Mesenchymal stem cell (in vitro differentiated cells and primary cell): ENCODE data around the gene MS4A5.

Source experiments
- DNase-seq: peaks from one replicate; pipeline ENCODE4 v3.0.0-alpha.2; 2013
- H2AFZ ChIP-seq: one replicate; pipeline ENCODE4 v1.6.1; 2013; ENCODE audit warnings: low read depth, mild to moderate bottlenecking, control low read depth, inconsistent platforms, low read length, moderate library complexity
- H2AK5ac ChIP-seq: 2 replicates; pipeline ENCODE4 v1.6.1; 2013; ENCODE audit warnings: low read length, moderate library complexity, mild to moderate bottlenecking, inconsistent platforms; ENCODE audit not compliant: severe bottlenecking
- H2BK120ac ChIP-seq: one replicate; pipeline ENCODE4 v1.6.1; 2013; ENCODE audit warnings: low read depth, mild to moderate bottlenecking, inconsistent platforms, low read length, moderate library complexity
- H2BK12ac ChIP-seq, 2 experiments: one replicate each; pipeline ENCODE4 v1.6.1; 2013; ENCODE audit warnings: inconsistent platforms in 2 of 2, low read length in 2 of 2, mild to moderate bottlenecking in 2 of 2, moderate library complexity in 2 of 2, control low read depth in 1 of 2
- H2BK15ac ChIP-seq: one replicate; pipeline ENCODE4 v1.6.1; 2013; ENCODE audit warnings: mild to moderate bottlenecking, low read depth, inconsistent platforms; ENCODE audit not compliant: poor library complexity, severe bottlenecking
- H2BK5ac ChIP-seq: 2 replicates; pipeline ENCODE4 v1.6.1; 2013; ENCODE audit warnings: low read depth, mild to moderate bottlenecking, low read length, control low read depth, inconsistent platforms; ENCODE audit not compliant: poor library complexity, severe bottlenecking
- H3K14ac ChIP-seq, 2 experiments: one replicate each; pipeline ENCODE4 v1.6.1; 2013; ENCODE audit warnings: inconsistent platforms in 2 of 2, low read length in 2 of 2, control low read depth in 1 of 2, mild to moderate bottlenecking in 1 of 2, moderate library complexity in 1 of 2
- H3K18ac ChIP-seq, 2 experiments: one replicate each; pipeline ENCODE4 v1.6.1; 2013; ENCODE audit warnings: inconsistent platforms in 2 of 2, low read length in 2 of 2, control low read depth in 1 of 2, low read depth in 1 of 2, mild to moderate bottlenecking in 1 of 2
- H3K23ac ChIP-seq, 2 experiments: one replicate each; pipeline ENCODE4 v1.6.1; 2013; ENCODE audit warnings: inconsistent platforms in 2 of 2, low read length in 2 of 2, mild to moderate bottlenecking in 2 of 2, moderate library complexity in 2 of 2, control low read depth in 1 of 2
- H3K27ac ChIP-seq: 2 replicates; pipeline ENCODE4 v1.5.1; 2013; ENCODE audit warnings: mild to moderate bottlenecking, moderate library complexity, low read length, control low read depth, inconsistent platforms; ENCODE audit not compliant: poor library complexity, severe bottlenecking
- H3K27me3 ChIP-seq, 2 experiments: 2 replicates each; pipeline versions ENCODE4 v1.6.1 to v1.7.0; 2013; ENCODE audit warnings: low read length in 2 of 2, mild to moderate bottlenecking in 2 of 2, moderate library complexity in 2 of 2, control low read depth in 1 of 2, inconsistent platforms in 1 of 2; ENCODE audit not compliant: control insufficient read depth in 1 of 2, insufficient read depth in 1 of 2
- H3K36me3 ChIP-seq, 2 experiments: 2 replicates each; pipeline versions ENCODE4 v1.6.1 to v1.7.0; 2013; ENCODE audit warnings: low read length in 2 of 2, control low read depth in 1 of 2, inconsistent platforms in 1 of 2, low read depth in 1 of 2, mild to moderate bottlenecking in 1 of 2; ENCODE audit not compliant: insufficient read depth in 2 of 2, control insufficient read depth in 1 of 2
- H3K4ac ChIP-seq, 2 experiments: one replicate each; pipeline ENCODE4 v1.6.1; 2013; ENCODE audit warnings: inconsistent platforms in 2 of 2, low read length in 2 of 2, mild to moderate bottlenecking in 2 of 2, moderate library complexity in 2 of 2, control low read depth in 1 of 2, low read depth in 1 of 2
- H3K4me1 ChIP-seq: 2 replicates; pipeline ENCODE4 v1.6.1; 2013; ENCODE audit warnings: low read depth, low read length, control low read depth; ENCODE audit not compliant: control insufficient read depth, insufficient read depth
- H3K4me2 ChIP-seq: 2 replicates; pipeline ENCODE4 v1.6.1; 2013; ENCODE audit warnings: low read length, mild to moderate bottlenecking, inconsistent platforms; ENCODE audit not compliant: poor library complexity, severe bottlenecking
- H3K4me3 ChIP-seq, 2 experiments: 2 replicates each; pipeline versions ENCODE4 v1.5.1 to v1.7.0; 2013; ENCODE audit warnings: low read length in 2 of 2, mild to moderate bottlenecking in 2 of 2, control low read depth in 1 of 2, low read depth in 1 of 2; ENCODE audit not compliant: insufficient read depth in 1 of 2
- H3K79me1 ChIP-seq: replicated peaks from 2 replicates; pipeline ENCODE4 v1.6.1; 2013; ENCODE audit warnings: mild to moderate bottlenecking, control low read depth, low read length, inconsistent platforms; ENCODE audit not compliant: poor library complexity, severe bottlenecking
- H3K9ac ChIP-seq: 2 replicates; pipeline ENCODE4 v1.7.0; 2013; ENCODE audit warnings: mild to moderate bottlenecking, low read length, moderate library complexity
- H3K9me3 ChIP-seq: 2 replicates; pipeline ENCODE4 v1.7.0; 2013; ENCODE audit warnings: mild to moderate bottlenecking, low read length; ENCODE audit not compliant: control insufficient read depth
- H4K8ac ChIP-seq: one replicate; pipeline ENCODE4 v1.6.1; 2013; ENCODE audit warnings: inconsistent platforms, mild to moderate bottlenecking, low read length, moderate library complexity
- H4K91ac ChIP-seq: one replicate; pipeline ENCODE4 v1.6.1; 2013; ENCODE audit warnings: mild to moderate bottlenecking, low read length, inconsistent platforms
- WGBS: methylation state at CpG from one replicate; pipeline ENCODE4 v1.1.7; 2013; ENCODE audit warnings: mixed read lengths; 5-methylcytosine and 5-hydroxymethylcytosine counted together

The MS4A5 gene

GRCh38 chr11:60393016-60393415 lies 36.4 kb upstream of the MS4A5 start:
- Histone ChIP-seq H3K9ac (no peak overlapping the region), H2BK120ac (no peak overlapping the region), H3K4me2 (no peak overlapping the region), H3K4me3 (no peak overlapping the region), H3K4ac (no peak overlapping the region), H4K91ac (no peak overlapping the region), H2BK12ac (no peak overlapping the region), H2BK5ac (no peak overlapping the region), H2AK5ac (no peak overlapping the region), H3K18ac (no peak overlapping the region), H3K27me3 (no peaks in the 10 kb centered on the region), H4K8ac (no peak overlapping the region), H3K14ac (no peak overlapping the region), H2AFZ (no peak overlapping the region), H3K79me1 (no peaks in the 10 kb centered on the region), H3K9me3 (no peaks in the 10 kb centered on the region), H3K27ac (no peak overlapping the region), H3K23ac (no peak overlapping the region), H2BK15ac (no peak overlapping the region), H3K4me1 (no peaks in the 10 kb centered on the region), H3K36me3 (no peaks in the 10 kb centered on the region)
- 86% methylated on average over 1 of the region's 5 CpGs for WGBS
- no peak for DNase-seq

- no peak overlapping the region for H3K14ac ChIP-seq
- no peak overlapping the region for H3K23ac ChIP-seq
- no peaks in the 10 kb centered on the region for H3K9me3 ChIP-seq
- H3K27ac ChIP-seq: no peak overlapping the region
- H3K36me3 ChIP-seq: no peaks in the 10 kb centered on the region
- H4K91ac ChIP-seq: no peak overlapping the region
- no peak overlapping the region for H2AFZ ChIP-seq
- no peaks in the 10 kb centered on the region for H3K4me1 ChIP-seq
- DNase-seq: no peak
- no peaks in the 10 kb centered on the region for H3K79me1 ChIP-seq
- no peak overlapping the region for H2AK5ac ChIP-seq
- no peak overlapping the region for H3K4ac ChIP-seq
- no peaks in the 10 kb centered on the region for H3K27me3 ChIP-seq
- no peak overlapping the region for H3K18ac ChIP-seq
- no peak overlapping the region for H2BK12ac ChIP-seq
- no peak overlapping the region for H3K9ac ChIP-seq
- no peak overlapping the region for H2BK120ac ChIP-seq
- no peak overlapping the region for H4K8ac ChIP-seq
- H2BK5ac ChIP-seq: no peak overlapping the region
- H2BK15ac ChIP-seq: no peak overlapping the region
- no peak overlapping the region for H3K4me3 ChIP-seq
- no peak overlapping the region for H3K4me2 ChIP-seq
- 81% methylated on average over 4 of the region's 7 CpGs for WGBS
Observed at GRCh38 chr11:60394666-60395380, 34.5 kb upstream of the MS4A5 start.

- 33% methylated on average over 1 of the region's 3 CpGs for WGBS
- no peak within 1 kb of the TSS for H3K14ac ChIP-seq
- no peak for DNase-seq
Observed at GRCh38 chr11:60396382-60396781, 33.0 kb upstream of the MS4A5 start, which contains the start of gene MS4A14. Gene MS4A14 (plus strand): TSS chr11:60396459. CDS start chr11:60396579, 120 bp downstream.

GRCh38 chr11:60396799-60397198 lies 32.6 kb upstream of the MS4A5 start:
- Histone ChIP-seq H3K4ac (no peak overlapping the region), H4K91ac (no peak overlapping the region), H3K18ac (no peak overlapping the region), H4K8ac (no peak overlapping the region), H3K9me3 (no peaks in the 10 kb centered on the region), H3K36me3 (no peaks in the 10 kb centered on the region), H3K4me3 (no peak overlapping the region), H3K79me1 (no peaks in the 10 kb centered on the region), H3K27ac (no peak overlapping the region), H2BK5ac (no peak overlapping the region), H3K27me3 (no peaks in the 10 kb centered on the region), H3K14ac (no peak overlapping the region), H2AFZ (no peak overlapping the region), H3K4me2 (no peak overlapping the region), H2BK120ac (no peak overlapping the region), H3K9ac (no peak overlapping the region), H3K4me1 (no peaks in the 10 kb centered on the region), H3K23ac (no peak overlapping the region), H2AK5ac (no peak overlapping the region), H2BK12ac (no peak overlapping the region), H2BK15ac (no peak overlapping the region)
- WGBS: 0% methylated on average over 1 of the region's 1 CpG
- no peak for DNase-seq

More at GRCh38 chr11:60396382-60396781, 33.0 kb upstream of the MS4A5 start, which contains the start of gene MS4A14:
- no peak within 1 kb of the TSS for H3K4me2 ChIP-seq
- H2BK12ac ChIP-seq: no peak within 1 kb of the TSS
- no peak within 1 kb of the TSS for H3K23ac ChIP-seq
- no peak within 1 kb of the TSS for H3K4ac ChIP-seq
- H4K91ac ChIP-seq: no peak within 1 kb of the TSS
- H2BK120ac ChIP-seq: no peak within 1 kb of the TSS
- H2BK15ac ChIP-seq: no peak within 1 kb of the TSS
- no peak within 1 kb of the TSS for H2BK5ac ChIP-seq
- no peak within 1 kb of the TSS for H3K4me3 ChIP-seq
- no peak within 1 kb of the TSS for H3K9ac ChIP-seq
- no peaks in the 10 kb centered on the region for H3K36me3 ChIP-seq
- no peaks in the 10 kb centered on the region for H3K9me3 ChIP-seq
- H3K4me1 ChIP-seq: no peaks in the 10 kb centered on the region
- no peak within 1 kb of the TSS for H3K18ac ChIP-seq
- no peaks in the 10 kb centered on the region for H3K79me1 ChIP-seq
- H4K8ac ChIP-seq: no peak within 1 kb of the TSS
- H3K27me3 ChIP-seq: no peaks in the 10 kb centered on the region
- no peak within 1 kb of the TSS for H2AFZ ChIP-seq
- no peak within 1 kb of the TSS for H2AK5ac ChIP-seq
- H3K27ac ChIP-seq: no peak within 1 kb of the TSS
